Measurements from ENCODE around the gene TMEM59L.

- TF ChIP-seq CTCF (IDR thresholded peaks at IDR 0.05) (peak in 4 of 6 experiments; percentile 14 to 44 (median 31)), POLR2AphosphoS5 (IDR thresholded peaks at IDR 0.05) (peak; percentile 93 to 95), POLR2A (IDR thresholded peaks at IDR 0.05) (peak in 3 of 4 donors; percentile 49 to 94 (median 74))
These were observed 40.9 kb upstream of the TMEM59L start, which contains the start of gene UBA52 for GRCh38 chr19:18571564-18572344.
